Measurements from ENCODE around the gene MACROD1. TPM values are rescaled to one million over a fixed set of nuclear protein-coding genes. Genes with fewer than 3 reads are reported as not detected.
A peak's percentile ranks its signal among the peaks of the same experiment; 100 is the strongest.

MACROD1 gene
- total and polyA plus RNA-seq, 2 of the 13 experiments (the other 11 are each of a cell fraction or from before 2014, with no cell fraction given) = 23.1 to 34.5 TPM

DNA sequence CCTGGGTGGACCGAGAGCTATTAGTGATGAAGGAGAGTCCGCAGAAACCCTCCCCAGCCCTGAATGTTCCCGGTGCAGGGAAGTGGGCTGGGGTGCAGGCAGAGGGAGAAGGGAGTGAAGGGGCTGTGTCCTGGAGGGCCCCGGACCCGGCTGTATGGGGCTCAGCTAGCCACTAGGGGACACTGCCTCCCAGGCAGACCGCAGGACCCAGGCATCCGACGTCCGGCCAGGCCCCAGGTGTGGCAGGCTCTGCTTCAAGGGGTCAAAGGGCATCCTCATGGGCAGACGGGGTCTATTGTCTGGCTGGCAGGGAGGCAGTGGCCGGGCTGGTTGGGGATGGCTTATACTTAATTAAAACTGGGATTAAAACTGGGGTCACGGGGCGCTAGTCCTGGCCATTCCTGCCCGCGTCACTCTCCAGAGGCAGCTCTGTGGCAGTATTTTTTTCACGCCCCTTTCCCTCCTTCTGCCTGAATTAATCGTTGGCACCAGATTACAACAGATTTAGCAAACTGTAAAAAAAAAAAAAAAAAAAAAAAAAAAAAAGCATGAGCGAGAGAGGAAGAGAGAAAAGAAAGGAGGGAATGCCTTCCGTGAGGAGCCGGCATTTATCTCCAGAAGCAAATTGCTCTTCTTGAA is 125.1 kb downstream of the MACROD1 start (continued):
- TF ChIP-seq, protein P1, sequence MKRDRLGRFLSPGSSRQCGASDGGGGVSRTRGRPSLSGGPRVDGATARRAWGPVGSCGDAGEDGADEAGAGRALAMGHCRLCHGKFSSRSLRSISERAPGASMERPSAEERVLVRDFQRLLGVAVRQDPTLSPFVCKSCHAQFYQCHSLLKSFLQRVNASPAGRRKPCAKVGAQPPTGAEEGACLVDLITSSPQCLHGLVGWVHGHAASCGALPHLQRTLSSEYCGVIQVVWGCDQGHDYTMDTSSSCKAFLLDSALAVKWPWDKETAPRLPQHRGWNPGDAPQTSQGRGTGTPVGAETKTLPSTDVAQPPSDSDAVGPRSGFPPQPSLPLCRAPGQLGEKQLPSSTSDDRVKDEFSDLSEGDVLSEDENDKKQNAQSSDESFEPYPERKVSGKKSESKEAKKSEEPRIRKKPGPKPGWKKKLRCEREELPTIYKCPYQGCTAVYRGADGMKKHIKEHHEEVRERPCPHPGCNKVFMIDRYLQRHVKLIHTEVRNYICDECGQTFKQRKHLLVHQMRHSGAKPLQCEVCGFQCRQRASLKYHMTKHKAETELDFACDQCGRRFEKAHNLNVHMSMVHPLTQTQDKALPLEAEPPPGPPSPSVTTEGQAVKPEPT (CRISPR knock-in tag; IDR thresholded peaks at IDR 0.05; ENCODE audit: low read depth) = no peak
- TF ChIP-seq RARA (CRISPR knock-in tag; IDR thresholded peaks at IDR 0.05) (no peak), HDAC6 (IDR thresholded peaks at IDR 0.05; ENCODE audit: low read depth, low read length) (no peak), MEF2D (CRISPR knock-in tag; IDR thresholded peaks at IDR 0.05) (no peak), SMC3 (IDR thresholded peaks at IDR 0.05; ENCODE audit: low read length) (peak; percentile 40; the same call in 1 of the 2 replicates), TAF15 (IDR thresholded peaks at IDR 0.05; ENCODE audit: low read depth, low read length, poor library complexity, severe bottlenecking) (no peak), NR2F6 (IDR thresholded peaks at IDR 0.05) (peak; percentile 71), NR2F6 (CRISPR knock-in tag; IDR thresholded peaks at IDR 0.05) (peak; percentile 85), NR2C2 (CRISPR knock-in tag; IDR thresholded peaks at IDR 0.05; ENCODE audit: borderline replicate concordance) (peak; percentile 79), ARHGAP35 (CRISPR knock-in tag; IDR thresholded peaks at IDR 0.05; ENCODE audit: borderline replicate concordance) (no peak), HNRNPL (IDR thresholded peaks at IDR 0.05; ENCODE audit: low read depth, low read length) (peak; percentile 91), HOXA5 (CRISPR knock-in tag; IDR thresholded peaks at IDR 0.05) (no peak), HNRNPH1 (optimal IDR thresholded peaks at IDR 0.05; ENCODE audit: low read depth, low read length) (no peak), IKZF1 (IDR thresholded peaks at IDR 0.05) (no peak), RAD21 (CRISPR knock-in tag; IDR thresholded peaks at IDR 0.05) (peak; percentile 87), FIP1L1 (IDR thresholded peaks at IDR 0.05; ENCODE audit: borderline replicate concordance, insufficient read depth, low read depth, low read length) (no peak), HOXA9 (CRISPR knock-in tag; IDR thresholded peaks at IDR 0.05; ENCODE audit: borderline replicate concordance) (no peak)
- TF ChIP-seq, protein P2, sequence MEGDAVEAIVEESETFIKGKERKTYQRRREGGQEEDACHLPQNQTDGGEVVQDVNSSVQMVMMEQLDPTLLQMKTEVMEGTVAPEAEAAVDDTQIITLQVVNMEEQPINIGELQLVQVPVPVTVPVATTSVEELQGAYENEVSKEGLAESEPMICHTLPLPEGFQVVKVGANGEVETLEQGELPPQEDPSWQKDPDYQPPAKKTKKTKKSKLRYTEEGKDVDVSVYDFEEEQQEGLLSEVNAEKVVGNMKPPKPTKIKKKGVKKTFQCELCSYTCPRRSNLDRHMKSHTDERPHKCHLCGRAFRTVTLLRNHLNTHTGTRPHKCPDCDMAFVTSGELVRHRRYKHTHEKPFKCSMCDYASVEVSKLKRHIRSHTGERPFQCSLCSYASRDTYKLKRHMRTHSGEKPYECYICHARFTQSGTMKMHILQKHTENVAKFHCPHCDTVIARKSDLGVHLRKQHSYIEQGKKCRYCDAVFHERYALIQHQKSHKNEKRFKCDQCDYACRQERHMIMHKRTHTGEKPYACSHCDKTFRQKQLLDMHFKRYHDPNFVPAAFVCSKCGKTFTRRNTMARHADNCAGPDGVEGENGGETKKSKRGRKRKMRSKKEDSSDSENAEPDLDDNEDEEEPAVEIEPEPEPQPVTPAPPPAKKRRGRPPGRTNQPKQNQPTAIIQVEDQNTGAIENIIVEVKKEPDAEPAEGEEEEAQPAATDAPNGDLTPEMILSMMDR (CRISPR knock-in tag; IDR thresholded peaks at IDR 0.05) = peak; percentile 79
- TF ChIP-seq, protein P3, sequence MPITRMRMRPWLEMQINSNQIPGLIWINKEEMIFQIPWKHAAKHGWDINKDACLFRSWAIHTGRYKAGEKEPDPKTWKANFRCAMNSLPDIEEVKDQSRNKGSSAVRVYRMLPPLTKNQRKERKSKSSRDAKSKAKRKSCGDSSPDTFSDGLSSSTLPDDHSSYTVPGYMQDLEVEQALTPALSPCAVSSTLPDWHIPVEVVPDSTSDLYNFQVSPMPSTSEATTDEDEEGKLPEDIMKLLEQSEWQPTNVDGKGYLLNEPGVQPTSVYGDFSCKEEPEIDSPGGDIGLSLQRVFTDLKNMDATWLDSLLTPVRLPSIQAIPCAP (CRISPR knock-in tag; IDR thresholded peaks at IDR 0.05; ENCODE audit: low read depth) = no peak
- TF ChIP-seq, protein P4, sequence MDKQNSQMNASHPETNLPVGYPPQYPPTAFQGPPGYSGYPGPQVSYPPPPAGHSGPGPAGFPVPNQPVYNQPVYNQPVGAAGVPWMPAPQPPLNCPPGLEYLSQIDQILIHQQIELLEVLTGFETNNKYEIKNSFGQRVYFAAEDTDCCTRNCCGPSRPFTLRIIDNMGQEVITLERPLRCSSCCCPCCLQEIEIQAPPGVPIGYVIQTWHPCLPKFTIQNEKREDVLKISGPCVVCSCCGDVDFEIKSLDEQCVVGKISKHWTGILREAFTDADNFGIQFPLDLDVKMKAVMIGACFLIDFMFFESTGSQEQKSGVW (CRISPR knock-in tag; IDR thresholded peaks at IDR 0.05; ENCODE audit: borderline replicate concordance) = no peak

Measured in HepG2 (cell line).